Activated gamma-delta T cell treated with anti-CD3 and anti-CD28 coated beads, Interleukin-2, amount 50 U/mL, for 16 hours (primary cell): ENCODE results near the gene UNCX.
"Not testable (repeated sequence)": the region's sequence is repeated elsewhere in the genome, so short reads cannot be mapped to it uniquely, and the experiment has no call there.

Experiments used
- DNase-seq: peaks from one replicate; pipeline ENCODE4 v3.0.0-alpha.2; 2020; ENCODE audit warnings: low read depth

Gene UNCX

DNA sequence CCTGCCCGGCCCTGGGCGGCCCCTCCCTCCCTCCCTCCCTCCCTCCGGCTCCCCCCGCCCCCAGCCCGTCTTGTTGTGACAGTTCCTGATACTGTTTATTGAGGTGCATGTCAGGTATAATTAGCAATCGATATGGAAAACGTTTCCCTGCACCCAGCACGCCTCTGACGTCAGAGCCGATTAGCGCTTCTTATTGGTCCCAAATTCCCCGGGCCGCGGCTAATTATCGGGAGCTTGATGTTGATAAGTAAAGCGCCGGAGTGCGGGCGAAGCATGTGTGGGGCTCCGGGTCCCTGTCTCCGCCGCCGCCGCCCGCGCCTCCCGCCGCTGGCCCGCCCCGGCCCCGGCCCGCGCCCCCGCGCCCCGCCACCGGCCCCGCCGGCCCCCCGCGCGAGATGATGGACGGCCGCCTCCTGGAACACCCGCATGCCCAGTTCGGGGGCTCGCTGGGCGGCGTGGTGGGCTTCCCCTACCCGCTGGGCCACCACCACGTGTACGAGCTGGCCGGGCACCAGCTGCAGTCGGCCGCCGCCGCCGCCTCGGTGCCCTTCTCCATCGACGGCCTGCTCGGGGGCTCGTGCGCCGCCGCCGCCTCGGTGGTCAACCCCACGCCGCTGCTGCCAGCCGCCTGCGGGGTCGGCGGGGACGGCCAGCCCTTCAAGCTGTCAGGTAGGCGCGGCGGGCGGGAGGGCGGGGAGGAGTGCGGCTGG, at the start of gene UNCX:
TSS of gene UNCX (plus strand) at position 250 of the 710 bp plus-strand sequence. CDS start at position 396, 146 bp downstream.
- no peak for DNase-seq

GRCh38 chr7:1187127-1187526, 45.5 kb upstream of the UNCX start:
- no peak for DNase-seq

GRCh38 chr7:1188720-1189294, 43.9 kb upstream of the UNCX start:
- no peak for DNase-seq

- DNase-seq: no peak
These were observed 42.5 kb upstream of the UNCX start for GRCh38 chr7:1189986-1190772.

DNA sequence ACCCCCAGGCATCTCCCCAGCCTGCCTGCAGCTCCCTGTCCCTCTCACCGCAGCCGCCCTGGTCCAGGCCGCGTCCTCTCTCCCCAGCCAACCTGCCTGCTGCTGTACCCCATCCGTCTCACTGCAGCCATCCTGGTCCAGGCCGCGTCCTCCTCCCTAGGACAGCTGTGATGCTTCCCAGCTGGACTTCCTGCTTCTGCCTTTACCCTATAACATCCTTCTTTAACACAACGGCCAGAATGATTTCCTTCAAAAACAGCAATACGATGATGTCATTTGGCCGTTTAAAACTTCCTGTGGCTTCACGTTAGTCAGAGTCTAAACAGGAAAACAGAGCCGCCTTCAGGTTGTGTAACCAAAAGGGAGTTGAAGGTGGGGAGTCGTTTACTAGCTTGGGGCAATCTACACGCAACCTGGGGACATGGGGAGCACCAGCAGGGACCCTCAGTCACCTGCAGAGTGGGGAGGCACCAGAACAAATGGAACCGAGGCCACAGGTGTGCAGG, 40.4 kb upstream of the UNCX start:
- no peak for DNase-seq

DNA sequence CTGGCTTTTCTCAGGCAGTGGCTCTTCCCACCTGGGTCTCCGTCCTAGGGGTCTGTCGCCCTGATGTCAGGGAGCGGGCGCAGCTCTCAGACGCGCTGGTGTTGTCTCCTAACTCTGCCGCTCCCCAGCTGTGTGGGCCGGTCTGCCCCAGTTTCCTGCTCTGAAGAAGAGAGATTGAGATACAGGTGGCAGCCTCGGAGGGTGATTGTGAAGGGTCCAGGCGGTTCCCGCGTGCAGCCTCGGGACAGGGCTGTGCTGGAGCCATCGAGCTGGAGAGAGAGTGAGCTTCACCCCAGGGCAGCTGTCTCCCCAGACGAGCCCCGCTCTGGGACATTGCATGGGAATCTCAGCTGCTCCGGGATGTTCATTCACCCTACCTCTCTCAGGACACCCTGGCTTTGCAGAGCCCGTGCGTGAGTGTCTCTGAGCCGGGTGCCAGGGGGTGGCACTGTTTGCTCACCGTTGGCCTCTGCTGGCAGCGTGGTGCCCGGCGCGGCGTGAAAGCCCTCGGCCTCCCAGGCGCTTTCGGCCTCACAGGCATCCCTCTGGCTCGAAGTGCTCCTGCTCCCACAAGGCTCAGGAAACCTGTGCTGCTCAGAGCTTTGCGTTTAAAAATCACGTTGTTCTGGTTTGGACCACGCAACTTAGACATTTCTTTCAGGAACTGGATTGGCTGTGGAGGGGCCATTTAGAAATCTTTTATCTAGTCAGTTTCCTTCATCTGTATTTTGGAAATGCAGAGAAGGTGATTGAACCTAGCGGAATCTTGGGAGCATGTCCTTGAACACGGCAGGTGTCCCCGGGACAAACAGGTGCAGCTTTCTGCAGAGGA, 38.9 kb upstream of the UNCX start:
- no peak for DNase-seq

DNA sequence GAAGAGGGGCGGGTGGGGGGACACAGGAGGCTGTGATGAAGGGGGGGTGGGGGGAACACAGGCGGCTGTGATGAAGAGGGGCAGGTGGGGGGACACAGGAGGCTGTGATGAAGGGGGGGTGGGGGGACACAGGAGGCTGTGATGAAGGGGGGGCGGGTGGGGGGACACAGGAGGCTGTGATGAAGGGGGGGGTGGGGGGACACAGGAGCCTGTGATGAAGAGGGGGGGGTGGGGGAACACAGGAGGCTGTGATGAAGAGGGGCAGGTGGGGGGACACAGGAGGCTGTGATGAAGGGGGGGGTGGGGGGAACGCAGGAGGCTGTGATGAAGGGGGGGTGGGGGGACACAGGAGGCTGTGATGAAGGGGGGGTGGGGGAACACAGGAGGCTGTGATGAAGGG, 36.2 kb upstream of the UNCX start:
- not testable (repeated sequence) for DNase-seq

GRCh38 chr7:1196950-1197349, 35.7 kb upstream of the UNCX start:
- DNase-seq: no peak

GRCh38 chr7:1197997-1198625, 34.6 kb upstream of the UNCX start:
- no peak for DNase-seq

DNA sequence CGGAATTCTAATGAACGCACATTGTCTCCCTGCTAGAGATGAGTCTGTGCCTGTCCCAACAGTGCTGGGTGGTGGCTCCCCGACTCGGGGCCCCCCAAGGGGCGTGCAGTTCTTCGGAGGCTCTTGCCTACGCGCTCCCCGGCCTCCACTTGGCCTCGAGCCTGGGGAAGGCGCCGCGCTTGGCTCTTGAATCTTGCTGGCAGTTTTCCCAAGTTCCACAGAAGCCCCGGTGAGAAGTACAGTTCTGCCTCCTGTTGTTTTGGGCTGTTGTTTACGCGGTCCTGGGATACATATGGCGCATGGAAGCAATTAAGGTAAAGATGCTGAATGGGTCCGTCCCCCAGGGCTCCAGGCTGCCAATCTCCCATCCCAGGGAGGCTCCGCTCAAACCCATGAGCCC, 32.6 kb upstream of the UNCX start:
- no peak for DNase-seq

DNA sequence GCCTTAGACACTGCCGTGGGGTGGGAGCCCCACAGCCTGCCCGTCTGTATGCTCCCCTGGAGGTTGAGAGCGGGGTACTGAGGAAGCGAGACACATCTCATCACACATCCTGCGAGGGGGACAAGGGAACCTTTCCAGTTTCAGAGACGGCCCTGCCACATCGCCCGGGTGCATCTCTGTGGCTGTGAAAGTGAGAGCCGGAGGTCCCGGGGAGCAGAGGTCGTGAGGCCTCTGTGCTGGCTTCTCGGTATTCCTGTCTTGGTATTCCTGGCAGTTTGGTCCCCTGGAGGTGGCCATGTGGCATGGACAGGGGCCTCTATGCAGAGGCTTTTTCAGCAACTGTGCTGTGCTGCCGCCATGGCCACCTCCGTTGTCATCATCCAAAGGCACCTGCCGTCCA, 30.8 kb upstream of the UNCX start:
- DNase-seq: no peak

- not testable (repeated sequence) for DNase-seq
These were observed 29.8 kb upstream of the UNCX start for GRCh38 chr7:1202914-1203313.

- no peak for DNase-seq
These were observed 28.1 kb upstream of the UNCX start for GRCh38 chr7:1204460-1205140.

- not testable (repeated sequence) for DNase-seq
These were observed 26.9 kb upstream of the UNCX start for GRCh38 chr7:1205742-1206141.

DNA sequence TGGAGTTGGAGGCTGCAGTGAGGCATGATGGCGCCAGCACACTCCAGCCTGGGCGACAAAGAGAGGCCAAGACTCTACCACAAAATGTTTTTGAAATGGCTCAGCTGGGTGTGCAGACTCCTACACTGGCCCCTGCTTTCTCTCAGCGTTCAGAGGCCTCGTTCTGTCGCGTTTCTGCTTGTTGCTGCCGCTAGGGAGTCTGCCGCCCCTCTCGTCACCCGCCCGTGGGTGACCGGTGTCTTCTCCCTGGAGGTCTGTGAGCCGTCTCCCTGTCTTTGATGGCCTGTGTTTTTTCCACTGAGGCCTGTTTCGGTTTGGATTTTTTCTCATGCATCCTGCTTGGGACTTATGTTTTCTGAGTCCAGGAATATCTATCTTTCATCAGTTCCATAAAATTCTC, 23.6 kb upstream of the UNCX start:
- no peak for DNase-seq

DNA sequence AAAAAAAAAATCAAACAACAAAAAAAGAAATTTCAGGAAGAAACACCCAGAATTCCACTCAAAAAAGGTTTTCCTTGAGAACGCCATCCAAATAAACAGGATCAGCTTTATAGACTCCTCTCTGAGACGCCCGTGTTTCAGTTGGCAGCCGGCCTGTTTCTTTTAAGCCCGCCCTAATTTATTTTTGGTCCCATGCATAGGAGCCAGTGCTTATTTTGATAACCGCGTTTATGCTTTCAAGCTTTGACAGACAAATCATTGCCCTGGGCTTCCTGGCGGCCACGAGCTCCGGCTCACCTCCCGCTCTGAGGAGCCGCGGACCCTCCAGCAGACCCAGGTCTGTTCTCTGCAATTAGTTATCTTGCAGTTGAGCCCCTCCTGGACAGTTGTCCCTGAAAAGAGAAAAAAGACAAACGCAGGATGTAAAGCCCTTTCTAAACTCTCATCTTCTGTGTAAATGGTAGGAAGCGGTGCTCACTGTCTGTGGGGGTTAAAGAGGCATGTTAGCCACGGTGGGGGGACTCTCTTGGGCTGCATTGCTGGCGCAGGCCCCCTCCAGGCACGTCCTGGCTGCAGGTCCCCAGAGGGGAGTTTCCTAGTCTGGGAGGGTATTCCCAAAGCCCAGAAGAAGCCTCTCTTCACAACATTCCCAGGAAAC, 22.2 kb upstream of the UNCX start:
- DNase-seq: no peak

DNA sequence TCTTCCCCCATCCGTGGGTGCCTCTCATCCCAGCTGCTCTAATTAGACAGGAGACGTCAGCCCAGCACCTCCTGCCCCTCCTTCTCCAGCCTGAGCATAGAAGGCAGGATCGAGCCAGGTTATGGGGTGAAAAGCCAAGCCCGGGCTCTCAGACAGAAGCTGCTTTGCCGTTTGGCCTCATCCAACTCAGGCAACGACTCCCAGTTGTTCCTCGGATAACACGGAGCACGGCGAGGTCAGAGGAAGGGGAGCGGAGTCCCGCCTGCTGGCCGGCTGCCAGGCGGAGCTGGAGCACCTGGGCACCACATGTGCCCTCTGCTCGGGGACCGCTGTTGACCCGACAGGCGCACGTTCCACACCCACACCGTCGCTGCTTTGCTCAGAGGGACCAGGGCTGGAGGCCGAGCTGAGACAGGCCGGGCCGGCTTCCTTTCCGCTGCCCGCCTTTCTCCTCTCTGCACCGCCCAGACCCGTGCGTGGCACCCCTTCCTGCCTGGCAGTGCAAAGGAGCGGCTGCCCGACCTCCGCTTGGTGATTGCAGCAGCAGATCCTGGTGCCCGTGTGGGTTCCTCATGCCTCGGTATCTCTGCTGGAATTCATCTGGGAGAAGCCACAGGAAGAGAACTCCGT, 21.6 kb upstream of the UNCX start:
- DNase-seq: no peak

DNA sequence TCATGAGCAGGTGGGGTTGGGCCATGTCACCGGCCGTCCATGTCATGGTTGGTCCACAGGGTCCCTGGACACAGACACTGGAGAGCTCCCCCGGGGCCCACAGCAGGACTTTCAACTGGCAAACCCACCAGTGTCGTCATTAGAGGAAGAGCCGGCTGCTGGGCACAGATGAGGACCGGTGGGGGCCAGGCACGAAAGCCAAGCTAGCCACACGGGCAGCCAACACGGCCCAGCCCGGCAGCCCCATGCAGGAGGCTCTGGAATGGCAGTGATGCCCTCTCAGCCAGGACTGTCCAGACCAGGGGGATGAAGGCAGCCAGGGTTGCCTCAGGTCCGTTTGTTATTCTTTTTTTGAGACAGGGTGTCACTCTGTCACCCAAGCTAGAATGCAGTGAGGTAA, 21.1 kb upstream of the UNCX start:
- DNase-seq: no peak

- DNase-seq: not testable (repeated sequence)
These were observed 20.6 kb upstream of the UNCX start for GRCh38 chr7:1212025-1212424.

- DNase-seq: no peak
These were observed 18.2 kb upstream of the UNCX start for GRCh38 chr7:1214516-1214915.
